H1 (cell line): ENCODE data around the gene TMEM140. TPM values are rescaled to one million over a fixed set of nuclear protein-coding genes. Genes with fewer than 3 reads are reported as not detected.
"Not testable (repeated sequence)": the region's sequence is repeated elsewhere in the genome, so short reads cannot be mapped to it uniquely, and the experiment has no call there.

Experiments used
- CTCF ChIA-PET: fragments of 300-600 bp; sonication (Branson Sonifier 250); formaldehyde crosslinking; loops from one replicate; lab custom pipeline; 2021; ENCODE audit not compliant: partially characterized antibody; lab: Charles Lee
- POLR2A ChIA-PET: fragments of 300-600 bp; sonication (Branson Sonifier 250); formaldehyde crosslinking; loops from one replicate; lab custom pipeline; 2021; ENCODE audit warnings: inconsistent platforms; ENCODE audit not compliant: partially characterized antibody; lab: Charles Lee
- DNase-seq, 2 experiments: peaks; one replicate each; pipeline versions ENCODE4 v3.0.0 to v3.0.0-alpha.2; 2010 to 2022; ENCODE audit warnings: low spot score in 2 of 2, low read depth in 1 of 2, mixed read lengths in 1 of 2
- FAIRE-seq: peaks from 2 replicates; lab custom pipeline; 2011; peaks lifted over from hg19 to GRCh38; lab: Jason Lieb, UNC
- H2AFZ ChIP-seq: 2 replicates; pipeline ENCODE4 v1.8.1; 2012; ENCODE audit warnings: low read length, inconsistent platforms
- H2AK5ac ChIP-seq: 2 replicates; pipeline ENCODE4 v1.6.1; 2013; ENCODE audit warnings: low read depth, low read length
- H2BK120ac ChIP-seq: replicated peaks from 2 replicates; pipeline ENCODE3; 2013; ENCODE audit warnings: low read depth, low read length, inconsistent platforms
- H2BK12ac ChIP-seq: 2 replicates; pipeline ENCODE4 v1.6.1; 2013; ENCODE audit warnings: low read depth, low read length
- H2BK15ac ChIP-seq: 2 replicates; pipeline ENCODE4 v1.6.1; 2013; ENCODE audit warnings: low read length
- H2BK20ac ChIP-seq: 2 replicates; pipeline ENCODE4 v1.6.1; 2013; ENCODE audit warnings: low read length
- H2BK5ac ChIP-seq: 2 replicates; pipeline ENCODE4 v1.6.1; 2013; ENCODE audit warnings: low read depth, low read length
- H3K14ac ChIP-seq: 2 replicates; pipeline ENCODE4 v1.6.1; 2013; ENCODE audit warnings: inconsistent platforms; ENCODE audit not compliant: insufficient read length
- H3K18ac ChIP-seq: 2 replicates; pipeline ENCODE4 v1.6.1; 2013; ENCODE audit warnings: low read length; ENCODE audit errors: extremely low read depth
- H3K23ac ChIP-seq: 2 replicates; pipeline ENCODE4 v1.6.1; 2013; ENCODE audit warnings: inconsistent platforms; ENCODE audit not compliant: insufficient read length
- H3K23me2 ChIP-seq: 2 replicates; pipeline ENCODE4 v1.6.1; 2013; ENCODE audit warnings: low read depth, low read length
- H3K27ac ChIP-seq: 2 replicates; pipeline ENCODE4 v1.6.1; 2011; ENCODE audit warnings: low read depth, low read length, inconsistent platforms
- H3K27me3 ChIP-seq, 4 experiments: replicated peaks in 1 of 4; 1 replicate in 1 of 4; 2 replicates in 3 of 4; pipeline versions ENCODE4 v1.6.1 to v1.8.1; 2011 to 2013; ENCODE audit warnings: low read length in 3 of 4, mild to moderate bottlenecking in 3 of 4, inconsistent platforms in 2 of 4, mixed read lengths in 2 of 4, moderate library complexity in 1 of 4; ENCODE audit not compliant: control insufficient read depth in 3 of 4, insufficient read depth in 3 of 4; ENCODE audit errors: extremely low read depth in 1 of 4
- H3K36me3 ChIP-seq, 4 experiments: 2 replicates each; pipeline versions ENCODE4 v1.6.1 to v1.8.1; 2011 to 2013; ENCODE audit warnings: mild to moderate bottlenecking in 4 of 4, low read length in 3 of 4, moderate library complexity in 2 of 4, control low read depth in 1 of 4, inconsistent platforms in 1 of 4; ENCODE audit not compliant: insufficient read depth in 4 of 4, control insufficient read depth in 2 of 4
- H3K4ac ChIP-seq: replicated peaks from 2 replicates; pipeline ENCODE3; 2013; ENCODE audit warnings: low read length, low read depth, mixed read lengths, inconsistent platforms; ENCODE audit not compliant: insufficient read length
- H3K4me1 ChIP-seq, 4 experiments: replicated peaks in 1 of 4; 1 replicate in 1 of 4; 2 replicates in 3 of 4; pipeline versions ENCODE4 v1.6.1 to v1.8.1; 2011 to 2013; ENCODE audit warnings: low read length in 3 of 4, inconsistent platforms in 2 of 4, mixed read lengths in 1 of 4; ENCODE audit not compliant: insufficient read depth in 4 of 4, control insufficient read depth in 3 of 4
- H3K4me2 ChIP-seq, 2 experiments: 2 replicates each; pipeline versions ENCODE4 v1.6.1 to v1.8.1; 2011 to 2013; ENCODE audit warnings: low read depth in 2 of 2, low read length in 2 of 2, control low read depth in 1 of 2, inconsistent platforms in 1 of 2, mild to moderate bottlenecking in 1 of 2; ENCODE audit not compliant: insufficient read depth in 1 of 2
- H3K4me3 ChIP-seq, 4 experiments: fragments of 200-600, 300-600 bp in 1 of 4; sonication (generic), shearing (Covaris generic), sonication (Bioruptor Twin) in 1 of 4; 2 replicates each; pipeline versions ENCODE4 v1.5.1 to v1.8.1; 2011 to 2016; ENCODE audit warnings: low read length in 4 of 4, low read depth in 3 of 4, control low read depth in 2 of 4, inconsistent platforms in 2 of 4, mild to moderate bottlenecking in 2 of 4, mixed read lengths in 1 of 4, moderate library complexity in 1 of 4; ENCODE audit not compliant: insufficient read depth in 2 of 4; ENCODE audit errors: extremely low read depth in 1 of 4
- H3K56ac ChIP-seq: replicated peaks from 2 replicates; pipeline ENCODE3; 2013; ENCODE audit warnings: low read depth, mild to moderate bottlenecking, mixed read lengths, low read length, inconsistent platforms; ENCODE audit not compliant: insufficient read length
- H3K79me1 ChIP-seq: 2 replicates; pipeline ENCODE4 v1.6.1; 2013; ENCODE audit warnings: low read depth, low read length, control low read depth
- H3K79me2 ChIP-seq, 2 experiments: 2 replicates each; pipeline versions ENCODE4 v1.6.1 to v1.8.1; 2012 to 2013; ENCODE audit warnings: low read length in 2 of 2, mild to moderate bottlenecking in 2 of 2, inconsistent platforms in 1 of 2; ENCODE audit not compliant: insufficient read depth in 2 of 2, control insufficient read depth in 1 of 2
- H3K9ac ChIP-seq, 4 experiments: replicated peaks in 1 of 4; 1 replicate in 1 of 4; 2 replicates in 3 of 4; pipeline versions ENCODE4 v1.6.1 to v1.8.1; 2011 to 2013; ENCODE audit warnings: low read depth in 3 of 4, low read length in 3 of 4, control low read depth in 2 of 4, mild to moderate bottlenecking in 2 of 4, moderate library complexity in 2 of 4, inconsistent platforms in 1 of 4; ENCODE audit errors: extremely low read depth in 1 of 4
- H3K9me3 ChIP-seq, 2 experiments: 2 replicates each; pipeline versions ENCODE4 v1.6.1 to v1.8.1; 2012 to 2013; ENCODE audit warnings: mild to moderate bottlenecking in 2 of 2, moderate library complexity in 2 of 2, control low read depth in 1 of 2, inconsistent platforms in 1 of 2, low read depth in 1 of 2, low read length in 1 of 2, mixed read lengths in 1 of 2; ENCODE audit not compliant: insufficient read depth in 2 of 2
- H4K20me1 ChIP-seq, 2 experiments: replicated peaks in 1 of 2; 2 replicates each; pipeline versions ENCODE3 to v1.8.1; 2011 to 2013; ENCODE audit warnings: inconsistent platforms in 2 of 2, low read length in 2 of 2, mild to moderate bottlenecking in 1 of 2; ENCODE audit not compliant: insufficient read depth in 2 of 2, control insufficient read depth in 1 of 2
- H4K5ac ChIP-seq: 2 replicates; pipeline ENCODE4 v1.6.1; 2013; ENCODE audit warnings: low read length, low read depth, mixed read lengths, inconsistent platforms; ENCODE audit not compliant: insufficient read length
- H4K8ac ChIP-seq: 2 replicates; pipeline ENCODE4 v1.8.0; 2013; ENCODE audit warnings: mild to moderate bottlenecking, moderate library complexity, low read length, inconsistent platforms; ENCODE audit not compliant: insufficient read depth; ENCODE audit errors: extremely low read depth
- H4K91ac ChIP-seq: replicated peaks from 2 replicates; pipeline ENCODE3; 2013; ENCODE audit warnings: low read length, mixed read lengths, inconsistent platforms; ENCODE audit not compliant: insufficient read length
- ATF3 ChIP-seq: IDR thresholded peaks from 2 replicates; pipeline ENCODE4 v1.6.1; 2011; ENCODE audit warnings: low read depth, mild to moderate bottlenecking, low read length; ENCODE audit not compliant: insufficient read depth
- CBX5 ChIP-seq: fragments of 300-800, 300-1000 bp; sonication (generic); IDR thresholded peaks from 2 replicates; pipeline ENCODE4 v1.7.1; 2016; ENCODE audit warnings: antibody characterized with exemption, low read length, low read depth
- CBX8 ChIP-seq: fragments of 300-800, 300-1000 bp; sonication (generic); IDR thresholded peaks from 2 replicates; pipeline ENCODE4 v1.7.1; 2016; ENCODE audit warnings: low read depth, low read length, borderline replicate concordance
- KDM5A ChIP-seq: fragments of 200-600 bp; IDR thresholded peaks from 2 replicates; pipeline ENCODE4 v1.7.1; 2012; ENCODE audit warnings: mild to moderate bottlenecking, low read length, inconsistent platforms, mixed read lengths
- RNF2 ChIP-seq: fragments of 200-900, 300-1000 bp; sonication (generic); IDR thresholded peaks from 2 replicates; pipeline ENCODE4 v1.7.1; 2016; ENCODE audit warnings: borderline replicate concordance, low read depth, mild to moderate bottlenecking, antibody characterized with exemption, low read length; ENCODE audit not compliant: poor library complexity, severe bottlenecking; ENCODE audit errors: missing control alignments
- TBP ChIP-seq: IDR thresholded peaks from 2 replicates; pipeline ENCODE4 v1.6.1; 2011; ENCODE audit warnings: low read depth, low read length, improper control_type of control experiment
- TCF12 ChIP-seq: IDR thresholded peaks from 2 replicates; pipeline ENCODE4 v1.6.1; 2011; ENCODE audit warnings: low read depth, mild to moderate bottlenecking, low read length
- WGBS, 2 experiments: shearing (Covaris generic) in 1 of 2; methylation state at CpG; one replicate each; pipeline versions ENCODE4 v1.1.6 to v1.1.7; 2013 to 2015; ENCODE audit warnings: low lambda C conversion rate in 2 of 2, mixed read lengths in 2 of 2, inconsistent platforms in 1 of 2, low coverage in 1 of 2, missing lambda C conversion rate in 1 of 2; ENCODE audit not compliant: insufficient replicate concordance in 2 of 2, insufficient coverage in 1 of 2, insufficient read length in 1 of 2; ENCODE audit errors: extremely low coverage in 1 of 2, missing lambda C conversion rate in 1 of 2; 5-methylcytosine and 5-hydroxymethylcytosine counted together
- polyA plus RNA-seq, 7 experiments: library from polyadenylated mRNA; depleted of rRNA in 3 of 7; stranded (reverse) in 5 of 7; unstranded in 2 of 7; fragments of >200 nt in 5 of 7; fragments of 200-250 nt in 2 of 7; gene quantifications; 1 replicate in 5 of 7; 2 replicates in 1 of 7; 4 replicates in 1 of 7; pipeline versions ENCODE4 v1.2.1 to v1.2.3, GENCODE V29; 2011 to 2013; ENCODE audit warnings: missing spikeins in 2 of 7, mixed read lengths in 2 of 7
- total RNA-seq: library from RNA; stranded (reverse); fragmentation: NEBNext Ultra II Directional; extraction: Animal tissue kit (Norgen Biotek cat#: 25700); gene quantifications from 2 replicates; pipeline ENCODE4 v1.2.1, GENCODE V29; 2021
- TF ChIP-seq, protein P1 (sequence below): IDR thresholded peaks from 2 replicates; pipeline ENCODE4 v1.6.1; 2012; ENCODE audit warnings: inconsistent platforms

TMEM140 gene
- total and polyA plus RNA-seq, 2 of the 8 experiments (the other 6 are each of a cell fraction or from before 2014, with no cell fraction given): not detected

- TF ChIP-seq ATF3 (no peak), RNF2 (no peak), TBP (no peak), KDM5A (no peak), CBX5 (no peak), TCF12 (no peak), CBX8 (no peak)
- TF ChIP-seq, protein P1, sequence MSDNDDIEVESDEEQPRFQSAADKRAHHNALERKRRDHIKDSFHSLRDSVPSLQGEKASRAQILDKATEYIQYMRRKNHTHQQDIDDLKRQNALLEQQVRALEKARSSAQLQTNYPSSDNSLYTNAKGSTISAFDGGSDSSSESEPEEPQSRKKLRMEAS: no peak
Observed at GRCh38 chr7:135121868-135122267, 26.0 kb upstream of the TMEM140 start (continued).

DNA sequence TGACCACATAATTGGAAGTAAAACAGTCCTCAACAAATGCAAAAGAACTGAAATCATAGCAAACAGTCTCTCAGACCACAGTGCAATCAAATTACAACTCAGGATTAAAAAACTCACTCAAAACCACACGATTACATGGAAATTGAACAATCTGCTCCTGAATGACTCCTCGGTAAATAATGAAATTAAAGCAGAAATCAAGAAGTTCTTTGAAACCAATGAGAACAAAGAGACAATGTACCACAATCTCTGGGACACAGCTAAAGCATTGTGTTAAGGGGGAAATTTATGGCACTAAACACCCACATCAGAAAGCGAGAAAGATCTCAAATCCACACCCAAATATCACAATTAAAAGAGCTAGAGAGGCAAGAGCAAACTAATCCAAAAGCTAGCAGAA lies 23.2 kb upstream of the TMEM140 start:
- H2AK5ac ChIP-seq, H3K36me3 ChIP-seq, H3K14ac ChIP-seq, H3K56ac ChIP-seq, H2BK12ac ChIP-seq, H4K91ac ChIP-seq, H2BK20ac ChIP-seq, H3K23me2 ChIP-seq, H3K27me3 ChIP-seq, H3K9me3 ChIP-seq, H3K79me1 ChIP-seq, H2BK120ac ChIP-seq, H3K79me2 ChIP-seq, CTCF ChIA-PET, FAIRE-seq, H2BK15ac ChIP-seq, H3K27ac ChIP-seq, H3K4ac ChIP-seq, H4K20me1 ChIP-seq, DNase-seq, POLR2A ChIA-PET, H3K23ac ChIP-seq, H4K8ac ChIP-seq, H2AFZ ChIP-seq, H2BK5ac ChIP-seq, H3K9ac ChIP-seq, H4K5ac ChIP-seq, H3K4me2 ChIP-seq, H3K4me1 ChIP-seq, H3K4me3 ChIP-seq, H3K18ac ChIP-seq: not testable (repeated sequence)
- 91% methylated on average over 3 of the region's 3 CpGs; no CpG with 5 or more reads in 1 of the 2 experiments for WGBS, 2 experiments
